ENCODE data around the gene ASB14.
"Not testable (repeated sequence)": the region's sequence is repeated elsewhere in the genome, so short reads cannot be mapped to it uniquely, and the experiment has no call there.

Gene ASB14

GRCh38 chr3:57292159-57292896, at the start of gene ASB14:
TSS of gene ASB14 (minus strand) at chr3:57292685. CDS start at chr3:57292033, 652 bp downstream.
- DNase-seq: no peak

- DNase-seq: not testable (repeated sequence)
Observed at GRCh38 chr3:57339071-57339642, 46.7 kb upstream of the ASB14 start.

DNA sequence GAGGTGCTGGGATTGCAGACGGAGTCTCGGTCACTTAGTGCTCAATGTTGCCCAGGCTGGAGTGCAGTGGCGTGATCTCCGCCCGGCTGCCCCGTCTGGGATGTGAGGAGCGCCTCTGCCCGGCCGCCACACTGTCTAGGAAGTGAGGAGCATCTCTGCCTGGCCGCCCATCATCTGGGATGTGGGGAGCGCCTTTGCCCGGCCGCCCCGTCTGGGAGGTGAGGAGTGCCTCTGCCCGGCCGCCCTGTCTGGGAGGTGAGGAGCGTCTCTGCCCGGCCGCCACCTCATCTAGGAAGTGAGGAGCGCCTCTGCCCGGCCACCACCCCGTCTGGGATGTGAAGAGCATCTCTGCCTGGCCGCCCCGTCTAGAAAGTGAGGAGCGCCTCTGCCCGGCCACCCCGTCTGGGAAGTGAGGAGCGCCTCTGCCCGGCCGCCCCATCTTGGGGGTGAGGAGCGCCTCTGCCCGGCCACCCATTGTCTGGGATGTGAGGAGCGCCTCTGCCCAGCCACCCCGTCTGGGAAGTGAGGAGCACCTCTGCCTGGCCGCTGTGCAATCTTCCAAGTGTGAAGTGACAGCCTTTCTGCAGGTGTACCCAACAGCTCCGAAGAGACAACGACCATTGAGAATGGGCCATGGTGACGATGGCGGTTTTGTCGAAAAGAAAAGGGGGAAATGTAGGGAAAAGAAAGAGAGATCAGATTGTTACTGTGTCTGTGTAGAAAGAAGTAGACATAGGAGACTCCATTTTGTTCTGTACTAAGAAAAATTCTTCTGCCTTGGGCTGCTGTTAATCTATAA, 46.0 kb upstream of the ASB14 start:
- DNase-seq: not testable (repeated sequence)

GRCh38 chr3:57335283-57335938, 42.9 kb upstream of the ASB14 start:
- DNase-seq: no peak

DNA sequence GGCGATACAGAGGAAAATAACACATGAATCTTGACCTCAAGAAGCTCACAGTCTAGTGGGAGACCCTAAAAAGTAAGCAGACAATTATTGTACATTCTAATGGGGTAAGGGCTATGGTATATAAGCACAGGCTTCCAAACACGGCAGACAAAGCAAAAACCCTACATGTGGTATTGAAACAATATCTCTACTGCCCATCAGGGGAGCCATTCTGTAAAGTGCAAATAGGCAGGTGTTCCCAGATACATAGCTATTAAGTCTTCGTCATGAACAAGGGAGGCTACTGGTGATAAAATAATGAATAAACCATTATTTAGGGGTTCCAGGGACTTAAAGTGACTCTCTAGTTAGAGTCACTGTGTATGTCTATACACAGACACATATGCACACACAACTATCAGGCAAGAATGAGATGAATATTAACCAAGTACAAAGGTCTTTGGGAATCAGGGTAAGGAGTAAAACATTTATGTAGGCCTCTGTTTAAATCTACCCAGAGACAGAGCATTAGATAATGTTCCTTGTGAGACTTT, 38.7 kb upstream of the ASB14 start:
- DNase-seq: no peak

DNA sequence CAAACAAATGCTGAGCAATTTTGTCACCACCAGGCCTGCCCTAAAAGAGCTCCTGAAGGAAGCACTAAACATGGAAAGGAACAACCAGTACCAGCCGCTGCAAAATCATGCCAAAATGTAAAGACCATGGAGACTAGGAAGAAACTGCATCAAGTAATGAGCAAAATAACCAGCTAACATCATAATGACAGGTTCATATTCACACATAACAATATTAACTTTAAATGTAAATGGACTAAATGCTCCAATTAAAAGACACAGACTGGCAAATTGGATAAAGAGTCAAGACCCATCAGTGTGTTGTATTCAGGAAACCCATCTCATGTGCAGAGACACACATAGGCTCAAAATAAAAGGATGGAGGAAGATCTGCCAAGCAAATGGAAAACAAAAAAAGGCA, 34.0 kb upstream of the ASB14 start:
- not testable (repeated sequence) for DNase-seq

DNA sequence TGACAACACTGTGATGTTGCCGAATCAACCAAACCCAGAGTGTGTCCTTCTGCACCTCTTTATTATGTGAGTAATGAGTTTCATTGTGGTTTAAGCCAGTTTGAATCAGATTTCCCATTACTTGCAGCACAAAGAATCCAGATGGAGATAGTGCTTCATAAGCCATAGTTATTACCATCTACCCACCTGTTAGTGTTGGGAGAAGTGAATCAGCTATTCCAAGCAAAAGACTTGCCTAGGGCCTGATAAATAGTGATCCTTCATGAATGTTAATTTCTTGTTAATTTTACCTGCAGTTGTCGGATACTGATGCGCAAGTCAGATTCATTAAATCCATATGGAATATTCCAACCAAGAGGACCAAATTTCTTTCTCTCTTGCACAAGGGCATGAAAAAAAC, 21.7 kb upstream of the ASB14 start:
- DNase-seq: no peak

DNA sequence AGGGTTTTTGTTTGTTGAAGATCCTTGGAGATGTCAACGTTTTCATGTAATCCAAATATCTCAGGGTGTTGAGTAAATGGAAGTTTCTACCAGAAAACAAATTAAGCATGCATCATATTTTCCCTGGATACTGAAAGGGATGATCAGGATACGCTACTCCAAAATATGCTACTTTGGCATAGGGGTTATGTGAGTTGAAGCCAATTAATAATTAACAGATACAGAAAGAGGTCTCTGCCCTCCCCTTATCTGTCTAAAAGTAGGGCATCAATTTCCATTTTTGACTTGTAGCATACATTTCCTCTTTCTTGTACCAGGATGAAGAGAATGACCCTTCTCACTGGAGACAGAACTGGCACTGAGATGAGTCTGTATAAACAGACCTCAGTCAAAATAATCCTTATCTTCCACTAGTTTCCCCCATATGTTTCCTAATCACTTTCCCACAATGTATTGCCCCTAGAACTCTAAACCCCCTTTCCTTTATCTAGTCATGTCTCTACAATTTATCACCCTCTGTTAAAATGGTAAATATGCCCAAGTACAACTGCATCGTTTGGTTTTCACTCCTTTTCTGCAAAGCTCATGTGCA, 17.4 kb upstream of the ASB14 start:
- no peak for DNase-seq

DNA sequence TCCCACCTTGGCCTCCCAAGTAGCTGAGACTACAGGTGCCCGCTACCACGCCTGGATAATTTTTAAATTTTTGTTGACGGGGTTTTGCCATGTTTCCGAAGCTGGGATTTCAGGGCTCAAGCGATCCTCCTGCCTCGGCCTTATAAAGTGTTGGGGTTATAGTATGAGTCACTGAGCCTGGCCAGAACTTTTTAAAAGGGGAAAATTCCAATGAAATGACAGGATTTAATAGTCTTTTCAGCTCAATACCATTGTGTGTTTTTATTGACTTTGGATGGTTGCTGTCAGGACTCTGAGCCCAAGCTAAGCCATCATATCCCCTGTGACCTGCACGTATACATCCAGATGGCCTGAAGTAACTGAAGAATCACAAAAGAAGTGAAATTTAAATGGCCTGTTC, 11.0 kb upstream of the ASB14 start:
- not testable (repeated sequence) for DNase-seq

DNA sequence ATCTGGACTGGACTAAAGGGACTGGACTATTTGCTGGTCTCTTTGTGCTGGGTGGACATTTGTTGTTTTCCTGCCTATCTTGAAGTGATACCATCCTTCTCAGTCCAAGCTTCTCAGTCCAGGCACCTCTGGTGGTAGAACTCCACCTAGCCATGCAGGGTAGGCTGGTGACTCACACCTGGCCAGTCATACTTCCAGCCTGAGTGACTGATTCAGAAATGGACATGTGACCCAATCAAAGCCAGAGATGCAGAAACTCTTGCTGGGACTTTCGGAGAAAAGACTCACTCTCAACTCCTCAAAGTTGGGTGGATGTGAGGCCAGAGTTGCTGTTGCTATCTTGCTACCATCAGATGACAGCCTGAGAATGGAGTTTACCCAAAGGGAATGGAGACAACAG, 5.6 kb upstream of the ASB14 start:
- DNase-seq: peak; percentile 14

DNA sequence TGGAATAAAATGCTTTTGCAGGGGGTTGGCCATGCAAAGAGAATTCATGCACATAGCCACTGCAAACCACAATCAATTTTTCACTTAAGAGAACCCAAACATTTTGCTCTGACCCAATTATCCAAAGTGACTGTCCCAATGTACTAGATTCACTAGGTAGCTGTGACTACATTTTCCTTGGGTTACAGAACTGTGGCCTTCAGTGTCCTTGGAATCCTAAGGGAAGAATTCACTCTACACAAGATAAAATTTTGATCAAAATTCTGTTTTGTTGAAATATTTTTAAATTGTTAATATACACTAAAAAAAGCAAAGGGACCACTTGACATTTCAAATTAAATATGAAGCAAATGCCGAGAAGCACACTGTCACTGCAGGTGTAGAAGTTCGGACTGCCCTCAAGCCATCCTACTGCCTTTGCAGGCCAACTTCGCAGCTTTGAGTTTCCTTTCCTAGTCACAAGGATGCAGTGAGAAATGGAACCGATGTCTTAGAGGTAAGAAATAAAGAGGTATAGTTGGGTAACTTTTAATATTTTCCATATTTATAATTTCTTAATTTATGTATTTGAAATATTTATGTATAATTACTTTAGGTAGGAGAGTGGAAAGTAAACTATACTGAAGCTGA, 527 bp upstream of the ASB14 start:
- DNase-seq: no peak

DNA sequence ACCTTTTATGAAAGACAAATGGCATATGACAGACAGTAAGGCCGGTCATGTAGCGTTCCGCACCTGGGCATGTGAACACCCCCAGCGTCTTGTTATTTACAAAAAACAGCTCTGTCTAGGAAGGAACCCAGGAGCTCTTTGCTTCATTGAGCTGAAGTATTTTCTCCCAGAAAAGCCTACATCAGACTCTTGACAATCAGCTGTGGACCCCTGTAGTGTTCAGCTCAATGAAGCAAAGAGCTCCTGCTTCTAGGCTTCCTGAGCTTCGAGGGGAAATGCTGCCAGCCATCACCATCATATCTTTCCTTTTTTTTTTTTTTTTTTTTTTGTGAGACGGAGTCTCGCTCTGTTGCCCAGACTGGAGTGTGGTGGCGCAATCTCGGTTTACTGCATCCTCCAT, 4.1 kb downstream of the ASB14 start:
- no peak for DNase-seq

- DNase-seq: no peak
Observed at GRCh38 chr3:57287205-57287604, 5.3 kb downstream of the ASB14 start.

- DNase-seq: no peak
Observed at GRCh38 chr3:57283334-57283733, 9.2 kb downstream of the ASB14 start.

DNA sequence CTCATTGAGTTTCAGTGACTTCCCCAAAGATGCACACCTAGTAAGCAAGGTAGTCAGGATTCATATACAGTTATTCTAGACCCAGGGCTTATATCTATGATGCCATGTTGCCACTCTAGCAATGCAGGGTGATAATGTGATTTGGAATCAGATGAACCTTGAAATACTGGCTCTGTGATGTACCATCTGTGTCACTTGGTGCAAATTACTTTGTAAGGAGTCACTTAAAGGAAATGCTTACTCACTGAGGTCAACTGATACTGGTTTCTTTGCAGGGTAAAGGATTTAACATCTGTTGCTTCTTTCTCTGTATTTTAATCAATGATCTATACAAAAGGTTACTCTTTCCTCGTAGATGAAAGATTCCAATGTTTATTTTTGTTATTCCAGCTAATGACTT, 10.8 kb downstream of the ASB14 start:
- peak; percentile 27 for DNase-seq

GRCh38 chr3:57279685-57280084, 12.8 kb downstream of the ASB14 start:
- DNase-seq: no peak

DNA sequence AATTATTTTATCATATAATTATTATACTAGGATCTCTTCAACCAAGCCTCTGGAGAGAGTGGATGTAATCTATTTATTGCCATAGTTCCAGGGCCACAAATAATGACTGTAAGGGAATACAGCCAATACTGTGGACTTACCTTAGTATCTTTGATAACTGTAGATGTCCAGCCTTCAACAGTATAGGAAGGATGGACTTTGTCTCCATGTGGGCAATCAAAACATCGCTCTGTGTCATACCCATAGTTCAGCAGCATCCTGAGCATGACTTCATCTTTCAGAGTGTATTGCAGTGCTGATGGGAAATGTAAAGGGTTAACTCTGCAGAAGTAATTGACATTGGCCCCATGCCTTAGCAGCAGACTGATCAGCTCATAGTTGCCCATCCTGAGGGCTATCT, 14.2 kb downstream of the ASB14 start:
- no peak for DNase-seq

DNA sequence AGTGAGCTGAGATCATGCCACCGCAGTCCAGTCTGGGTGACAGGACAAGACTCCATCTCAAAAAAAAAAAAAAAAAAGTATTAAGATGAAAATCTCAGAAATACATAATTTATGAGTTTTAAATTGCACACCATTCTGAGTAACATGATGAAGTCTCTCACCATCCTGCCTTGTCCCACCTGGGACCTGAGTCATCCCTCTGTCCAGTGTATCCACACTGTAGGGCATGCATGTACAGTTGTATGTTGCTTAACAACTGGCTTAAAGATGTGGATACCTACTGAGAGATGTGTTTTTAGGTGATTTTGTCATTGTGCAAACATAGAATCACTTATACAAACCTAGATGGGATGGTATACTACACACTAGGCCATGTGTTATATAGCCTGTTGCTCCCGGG, 17.1 kb downstream of the ASB14 start:
- DNase-seq: no peak

- DNase-seq: no peak
Observed at GRCh38 chr3:57274845-57275244, 17.6 kb downstream of the ASB14 start.

- no peak for DNase-seq
Observed at GRCh38 chr3:57268416-57268815, 24.1 kb downstream of the ASB14 start.

GRCh38 chr3:57261929-57262328, 30.6 kb downstream of the ASB14 start:
- DNase-seq: no peak

DNA sequence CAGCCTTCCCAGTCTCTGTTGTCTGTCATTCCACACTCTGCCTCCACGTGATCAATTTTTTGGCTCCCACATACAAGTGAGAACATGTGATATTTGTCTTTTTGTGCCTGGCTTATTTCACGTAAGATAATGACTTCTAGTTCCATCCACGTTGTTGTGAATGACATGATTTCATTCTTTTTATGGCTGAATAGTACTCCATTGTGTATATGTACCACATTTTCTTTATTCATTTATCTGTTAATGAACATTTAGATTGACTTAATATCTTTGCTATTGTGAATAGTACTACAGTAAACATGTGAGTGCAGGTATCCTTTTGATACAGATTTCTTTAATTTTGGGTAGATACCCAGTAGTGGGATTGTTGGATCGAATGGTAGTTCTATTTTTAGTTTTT, 31.4 kb downstream of the ASB14 start:
- no peak for DNase-seq
